Mesenchymal stem cell (in vitro differentiated cells and primary cell): ENCODE data around the gene CEND1.
A peak's percentile ranks its signal among the peaks of the same experiment; 100 is the strongest.

Source experiments
- DNase-seq: peaks from one replicate; pipeline ENCODE4 v3.0.0-alpha.2; 2013
- H2AFZ ChIP-seq: one replicate; pipeline ENCODE4 v1.6.1; 2013; ENCODE audit warnings: low read depth, mild to moderate bottlenecking, control low read depth, inconsistent platforms, low read length, moderate library complexity
- H2AK5ac ChIP-seq: 2 replicates; pipeline ENCODE4 v1.6.1; 2013; ENCODE audit warnings: low read length, moderate library complexity, mild to moderate bottlenecking, inconsistent platforms; ENCODE audit not compliant: severe bottlenecking
- H2BK120ac ChIP-seq: one replicate; pipeline ENCODE4 v1.6.1; 2013; ENCODE audit warnings: low read depth, mild to moderate bottlenecking, inconsistent platforms, low read length, moderate library complexity
- H2BK12ac ChIP-seq, 2 experiments: one replicate each; pipeline ENCODE4 v1.6.1; 2013; ENCODE audit warnings: inconsistent platforms in 2 of 2, low read length in 2 of 2, mild to moderate bottlenecking in 2 of 2, moderate library complexity in 2 of 2, control low read depth in 1 of 2
- H2BK15ac ChIP-seq: one replicate; pipeline ENCODE4 v1.6.1; 2013; ENCODE audit warnings: mild to moderate bottlenecking, low read depth, inconsistent platforms; ENCODE audit not compliant: poor library complexity, severe bottlenecking
- H2BK5ac ChIP-seq: 2 replicates; pipeline ENCODE4 v1.6.1; 2013; ENCODE audit warnings: low read depth, mild to moderate bottlenecking, low read length, control low read depth, inconsistent platforms; ENCODE audit not compliant: poor library complexity, severe bottlenecking
- H3K14ac ChIP-seq, 2 experiments: one replicate each; pipeline ENCODE4 v1.6.1; 2013; ENCODE audit warnings: inconsistent platforms in 2 of 2, low read length in 2 of 2, control low read depth in 1 of 2, mild to moderate bottlenecking in 1 of 2, moderate library complexity in 1 of 2
- H3K18ac ChIP-seq, 2 experiments: one replicate each; pipeline ENCODE4 v1.6.1; 2013; ENCODE audit warnings: inconsistent platforms in 2 of 2, low read length in 2 of 2, control low read depth in 1 of 2, low read depth in 1 of 2, mild to moderate bottlenecking in 1 of 2
- H3K23ac ChIP-seq, 2 experiments: one replicate each; pipeline ENCODE4 v1.6.1; 2013; ENCODE audit warnings: inconsistent platforms in 2 of 2, low read length in 2 of 2, mild to moderate bottlenecking in 2 of 2, moderate library complexity in 2 of 2, control low read depth in 1 of 2
- H3K27ac ChIP-seq: 2 replicates; pipeline ENCODE4 v1.5.1; 2013; ENCODE audit warnings: mild to moderate bottlenecking, moderate library complexity, low read length, control low read depth, inconsistent platforms; ENCODE audit not compliant: poor library complexity, severe bottlenecking
- H3K27me3 ChIP-seq, 2 experiments: 2 replicates each; pipeline versions ENCODE4 v1.6.1 to v1.7.0; 2013; ENCODE audit warnings: low read length in 2 of 2, mild to moderate bottlenecking in 2 of 2, moderate library complexity in 2 of 2, control low read depth in 1 of 2, inconsistent platforms in 1 of 2; ENCODE audit not compliant: control insufficient read depth in 1 of 2, insufficient read depth in 1 of 2
- H3K36me3 ChIP-seq, 2 experiments: 2 replicates each; pipeline versions ENCODE4 v1.6.1 to v1.7.0; 2013; ENCODE audit warnings: low read length in 2 of 2, control low read depth in 1 of 2, inconsistent platforms in 1 of 2, low read depth in 1 of 2, mild to moderate bottlenecking in 1 of 2; ENCODE audit not compliant: insufficient read depth in 2 of 2, control insufficient read depth in 1 of 2
- H3K4ac ChIP-seq, 2 experiments: one replicate each; pipeline ENCODE4 v1.6.1; 2013; ENCODE audit warnings: inconsistent platforms in 2 of 2, low read length in 2 of 2, mild to moderate bottlenecking in 2 of 2, moderate library complexity in 2 of 2, control low read depth in 1 of 2, low read depth in 1 of 2
- H3K4me1 ChIP-seq: 2 replicates; pipeline ENCODE4 v1.6.1; 2013; ENCODE audit warnings: low read depth, low read length, control low read depth; ENCODE audit not compliant: control insufficient read depth, insufficient read depth
- H3K4me2 ChIP-seq: 2 replicates; pipeline ENCODE4 v1.6.1; 2013; ENCODE audit warnings: low read length, mild to moderate bottlenecking, inconsistent platforms; ENCODE audit not compliant: poor library complexity, severe bottlenecking
- H3K4me3 ChIP-seq, 2 experiments: 2 replicates each; pipeline versions ENCODE4 v1.5.1 to v1.7.0; 2013; ENCODE audit warnings: low read length in 2 of 2, mild to moderate bottlenecking in 2 of 2, control low read depth in 1 of 2, low read depth in 1 of 2; ENCODE audit not compliant: insufficient read depth in 1 of 2
- H3K79me1 ChIP-seq: replicated peaks from 2 replicates; pipeline ENCODE4 v1.6.1; 2013; ENCODE audit warnings: mild to moderate bottlenecking, control low read depth, low read length, inconsistent platforms; ENCODE audit not compliant: poor library complexity, severe bottlenecking
- H3K9ac ChIP-seq: 2 replicates; pipeline ENCODE4 v1.7.0; 2013; ENCODE audit warnings: mild to moderate bottlenecking, low read length, moderate library complexity
- H3K9me3 ChIP-seq: 2 replicates; pipeline ENCODE4 v1.7.0; 2013; ENCODE audit warnings: mild to moderate bottlenecking, low read length; ENCODE audit not compliant: control insufficient read depth
- H4K8ac ChIP-seq: one replicate; pipeline ENCODE4 v1.6.1; 2013; ENCODE audit warnings: inconsistent platforms, mild to moderate bottlenecking, low read length, moderate library complexity
- H4K91ac ChIP-seq: one replicate; pipeline ENCODE4 v1.6.1; 2013; ENCODE audit warnings: mild to moderate bottlenecking, low read length, inconsistent platforms
- WGBS: methylation state at CpG from one replicate; pipeline ENCODE4 v1.1.7; 2013; ENCODE audit warnings: mixed read lengths; 5-methylcytosine and 5-hydroxymethylcytosine counted together

Gene CEND1

GRCh38 chr11:792535-792821 lies 2.6 kb upstream of the CEND1 start:
- Histone ChIP-seq H2AFZ (no peak overlapping the region), H3K36me3 (peaks cover 19 to 43% of the 10 kb centered on the region in 2 experiments), H2BK12ac (no peak overlapping the region), H2BK120ac (no peak overlapping the region), H3K9me3 (no peaks in the 10 kb centered on the region), H2BK15ac (no peak overlapping the region), H3K4me1 (peaks cover 42% of the 10 kb centered on the region), H3K23ac (no peak overlapping the region), H3K9ac (no peak overlapping the region), H3K79me1 (peaks cover 3% of the 10 kb centered on the region), H2BK5ac (no peak overlapping the region), H3K4ac (no peak overlapping the region), H3K4me3 (no peak overlapping the region), H2AK5ac (no peak overlapping the region), H3K14ac (no peak overlapping the region), H3K27ac (no peak overlapping the region), H3K27me3 (peaks cover 4 to 14% of the 10 kb centered on the region in 2 experiments), H3K18ac (no peak overlapping the region), H3K4me2 (no peak overlapping the region), H4K8ac (no peak overlapping the region), H4K91ac (no peak overlapping the region)
- WGBS: over 99% methylated on average over 14 of the region's 15 CpGs
- DNase-seq: no peak

- Histone ChIP-seq H3K14ac (no peak overlapping the region), H2BK12ac (no peak overlapping the region), H2AK5ac (no peak overlapping the region), H3K79me1 (peaks cover 3% of the 10 kb centered on the region), H2AFZ (no peak overlapping the region), H3K4me3 (no peak overlapping the region), H3K4me1 (peaks cover 40% of the 10 kb centered on the region), H4K8ac (no peak overlapping the region), H3K36me3 (peaks cover 19 to 43% of the 10 kb centered on the region in 2 experiments), H3K9me3 (no peaks in the 10 kb centered on the region), H2BK5ac (no peak overlapping the region), H3K4me2 (no peak overlapping the region), H4K91ac (no peak overlapping the region), H3K27ac (no peak overlapping the region), H2BK15ac (no peak overlapping the region), H3K4ac (peak overlapping the region in 1 of 2 experiments; percentile 13), H3K27me3 (peaks cover 4 to 14% of the 10 kb centered on the region in 2 experiments), H3K18ac (no peak overlapping the region), H3K9ac (no peak overlapping the region), H3K23ac (no peak overlapping the region), H2BK120ac (no peak overlapping the region)
- no peak for DNase-seq
- 97% methylated on average over 47 of the region's 49 CpGs for WGBS
Observed at GRCh38 chr11:791658-792534, 2.0 kb upstream of the CEND1 start.

GRCh38 chr11:790721-791564 lies 1.1 kb upstream of the CEND1 start:
- 73% methylated on average over 18 of the region's 18 CpGs for WGBS
- no peak overlapping the region for H3K4me3 ChIP-seq
- H2AK5ac ChIP-seq: no peak overlapping the region
- peaks cover 32% of the 10 kb centered on the region for H3K4me1 ChIP-seq
- peak; percentile 30 for DNase-seq
- H2BK12ac ChIP-seq: no peak overlapping the region
- no peak overlapping the region for H3K23ac ChIP-seq
- no peak overlapping the region for H2BK120ac ChIP-seq
- no peak overlapping the region for H2AFZ ChIP-seq
- H3K9ac ChIP-seq: peak overlapping the region; percentile 29
- H2BK15ac ChIP-seq: peak overlapping the region; percentile 33
- peaks cover 4 to 14% of the 10 kb centered on the region in 2 experiments for H3K27me3 ChIP-seq
- H3K14ac ChIP-seq: no peak overlapping the region
- H4K91ac ChIP-seq: no peak overlapping the region
- H3K27ac ChIP-seq: no peak overlapping the region
- no peak overlapping the region for H3K18ac ChIP-seq
- peaks cover 19 to 43% of the 10 kb centered on the region in 2 experiments for H3K36me3 ChIP-seq
- H4K8ac ChIP-seq: peak overlapping the region; percentile 29
- H3K4ac ChIP-seq: peak overlapping the region; percentile 13 to 30
- no peak overlapping the region for H3K4me2 ChIP-seq
- H3K9me3 ChIP-seq: no peaks in the 10 kb centered on the region
- no peak overlapping the region for H2BK5ac ChIP-seq
- H3K79me1 ChIP-seq: peaks cover 3% of the 10 kb centered on the region
